Raji (cell line): ENCODE data around the gene RBM47.

Experiments
- POLR2A ChIP-seq: IDR thresholded peaks from 2 replicates; pipeline ENCODE4 v1.6.1; 2011; ENCODE audit warnings: low read depth, low read length, control low read depth; ENCODE audit not compliant: insufficient read depth

The RBM47 gene

DNA sequence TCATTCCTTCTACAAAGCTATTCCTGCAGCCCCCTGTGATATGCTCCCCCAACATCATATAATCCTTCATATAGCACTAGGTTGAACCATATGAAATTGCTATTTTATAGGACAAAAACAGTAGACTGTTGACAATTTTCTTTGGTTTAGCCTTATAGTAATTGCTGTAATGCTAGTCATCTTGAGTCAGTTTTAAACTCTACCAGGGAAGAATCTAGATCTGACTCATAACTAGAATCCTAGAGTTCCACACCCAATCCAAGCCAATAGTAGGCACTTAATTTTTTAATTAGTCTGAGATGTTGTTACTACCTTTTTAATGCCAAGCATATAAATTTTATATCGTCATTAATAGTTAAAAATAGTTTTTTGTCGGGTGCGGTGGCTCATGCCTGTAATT lies 157.7 kb downstream of the RBM47 start:
- no peak for TF ChIP-seq POLR2A

DNA sequence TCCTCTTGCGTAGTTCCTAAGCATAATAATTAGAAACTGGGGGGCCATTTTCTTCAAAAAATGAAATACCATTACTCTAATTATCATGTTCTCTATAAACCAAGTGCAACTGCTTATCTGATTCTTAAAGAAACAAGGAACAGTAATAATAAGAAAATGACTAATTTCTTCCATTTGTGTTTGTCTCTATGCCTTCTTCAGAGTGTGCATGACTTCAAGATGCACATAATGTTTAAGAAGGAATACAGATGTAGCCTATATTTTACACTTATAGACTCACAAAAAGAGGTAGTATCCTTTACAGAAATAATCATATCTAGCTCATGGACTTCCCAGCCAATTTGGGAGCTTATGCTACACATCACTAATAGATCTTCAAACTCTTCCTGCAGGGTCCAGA lies 162.9 kb downstream of the RBM47 start:
- no peak for TF ChIP-seq POLR2A

DNA sequence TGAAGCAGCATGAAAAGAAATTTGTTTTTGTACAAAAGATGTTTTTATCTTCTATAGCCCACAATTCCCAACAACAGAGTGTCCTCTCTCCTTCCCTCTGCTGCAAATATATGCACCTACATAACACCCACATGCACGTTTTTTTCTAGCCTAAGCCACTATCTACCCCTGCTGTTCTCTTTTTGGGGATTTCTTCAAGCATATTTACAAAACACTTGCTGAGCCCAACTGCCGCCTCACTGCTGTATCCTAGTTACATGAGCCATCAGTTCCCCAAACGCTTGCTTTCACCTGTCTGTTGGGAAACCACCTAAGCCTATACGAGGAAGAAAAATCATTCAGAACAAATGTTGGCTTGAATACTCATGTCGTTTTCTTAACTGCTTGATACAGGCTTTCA lies 167.3 kb downstream of the RBM47 start:
- no peak for TF ChIP-seq POLR2A

- TF ChIP-seq POLR2A: no peak
Observed at GRCh38 chr4:40461879-40462278, 167.8 kb downstream of the RBM47 start.

GRCh38 chr4:40461062-40461461 lies 168.6 kb downstream of the RBM47 start:
- TF ChIP-seq POLR2A: no peak

- no peak for TF ChIP-seq POLR2A
Observed at GRCh38 chr4:40458683-40459082, 171.0 kb downstream of the RBM47 start.

- no peak for TF ChIP-seq POLR2A
Observed at GRCh38 chr4:40458109-40458508, 171.6 kb downstream of the RBM47 start.

DNA sequence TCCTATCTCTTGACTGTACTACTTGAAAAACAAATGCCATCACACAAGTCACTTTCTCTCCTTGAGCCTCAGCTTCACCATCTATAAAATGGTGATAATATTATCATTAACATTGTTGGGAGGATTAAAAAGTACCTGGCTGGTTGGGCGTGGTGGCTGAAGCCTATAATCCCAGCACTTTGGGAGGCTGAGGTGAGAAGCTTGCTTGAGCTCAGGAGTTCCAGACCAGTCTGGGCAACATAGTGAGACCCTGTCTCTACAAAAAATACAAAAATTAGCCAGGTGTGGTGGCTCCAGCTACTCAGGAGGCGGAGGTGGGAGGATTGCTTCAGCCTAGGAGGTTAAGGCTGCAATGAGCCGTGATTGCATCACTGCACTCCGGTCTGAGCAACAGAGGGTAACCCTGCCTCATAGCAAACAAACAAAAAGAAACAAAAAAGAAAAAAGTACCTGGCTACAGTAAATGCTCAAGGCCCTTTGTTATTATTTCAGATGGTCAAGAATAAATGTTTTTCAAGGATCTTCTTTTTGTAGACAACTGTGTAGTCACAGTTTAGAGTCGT lies 174.2 kb downstream of the RBM47 start:
- TF ChIP-seq POLR2A: no peak

GRCh38 chr4:40454816-40455215 lies 174.8 kb downstream of the RBM47 start:
- no peak for TF ChIP-seq POLR2A

DNA sequence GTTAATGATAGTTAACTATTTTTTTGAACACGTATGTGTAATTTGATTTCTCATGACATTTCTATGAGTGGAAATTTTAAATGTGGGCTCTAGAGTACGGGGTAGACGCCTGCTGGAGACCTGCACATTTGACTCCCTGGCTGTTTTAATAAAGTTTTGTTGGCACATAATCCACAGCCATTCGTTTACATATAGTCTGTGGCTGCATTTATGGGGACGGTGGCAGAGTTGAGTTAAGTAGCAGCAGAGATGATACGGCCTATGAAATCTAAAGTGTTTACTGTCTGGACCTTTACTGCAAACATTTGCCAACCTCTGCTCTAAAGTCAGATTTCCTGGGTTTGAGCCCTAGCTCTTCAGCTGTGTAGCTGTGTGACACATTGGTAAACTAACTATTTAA lies 175.8 kb downstream of the RBM47 start:
- no peak for TF ChIP-seq POLR2A

GRCh38 chr4:40448875-40449274 lies 180.8 kb downstream of the RBM47 start:
- no peak for TF ChIP-seq POLR2A

GRCh38 chr4:40446839-40447238 lies 182.8 kb downstream of the RBM47 start:
- TF ChIP-seq POLR2A: no peak

GRCh38 chr4:40445671-40446070 lies 184.0 kb downstream of the RBM47 start:
- TF ChIP-seq POLR2A: no peak

DNA sequence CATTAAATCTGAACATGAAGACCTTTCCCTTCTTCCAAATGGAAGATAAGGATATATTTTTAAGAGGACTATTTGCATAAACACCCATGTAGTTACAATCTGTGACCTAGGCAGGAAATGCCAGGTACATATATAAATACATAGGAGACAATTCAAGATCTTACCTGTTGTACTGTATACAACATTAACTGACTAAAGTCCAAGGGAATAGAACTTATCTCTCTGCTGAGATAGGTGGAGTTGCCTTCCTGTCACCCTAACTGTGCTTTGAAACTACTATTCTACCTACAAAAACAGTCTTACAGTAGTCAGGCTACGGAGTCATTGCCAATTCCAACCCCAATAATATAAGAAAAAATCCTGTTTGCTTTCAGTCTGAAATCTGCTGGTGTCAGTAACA lies 188.2 kb downstream of the RBM47 start:
- no peak for TF ChIP-seq POLR2A

DNA sequence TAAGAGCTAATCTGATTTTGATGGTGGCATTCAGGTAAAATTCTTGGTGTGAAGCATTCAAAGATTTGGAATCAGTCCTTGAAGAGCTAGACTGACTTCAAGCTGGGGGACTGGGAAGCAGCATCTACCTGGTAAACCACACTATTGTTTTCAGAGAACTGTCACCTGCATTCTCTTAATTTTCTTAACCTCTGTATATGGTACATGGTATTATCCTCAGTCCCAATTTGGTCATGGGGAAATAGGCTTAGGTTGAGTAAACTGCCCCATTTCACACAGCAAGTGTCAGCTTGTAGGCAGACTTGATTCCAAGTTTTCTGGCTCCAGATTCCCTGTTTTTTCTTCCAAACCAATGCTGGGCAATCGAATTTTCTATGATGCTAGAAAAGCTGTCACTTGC lies 190.1 kb downstream of the RBM47 start:
- TF ChIP-seq POLR2A: no peak

DNA sequence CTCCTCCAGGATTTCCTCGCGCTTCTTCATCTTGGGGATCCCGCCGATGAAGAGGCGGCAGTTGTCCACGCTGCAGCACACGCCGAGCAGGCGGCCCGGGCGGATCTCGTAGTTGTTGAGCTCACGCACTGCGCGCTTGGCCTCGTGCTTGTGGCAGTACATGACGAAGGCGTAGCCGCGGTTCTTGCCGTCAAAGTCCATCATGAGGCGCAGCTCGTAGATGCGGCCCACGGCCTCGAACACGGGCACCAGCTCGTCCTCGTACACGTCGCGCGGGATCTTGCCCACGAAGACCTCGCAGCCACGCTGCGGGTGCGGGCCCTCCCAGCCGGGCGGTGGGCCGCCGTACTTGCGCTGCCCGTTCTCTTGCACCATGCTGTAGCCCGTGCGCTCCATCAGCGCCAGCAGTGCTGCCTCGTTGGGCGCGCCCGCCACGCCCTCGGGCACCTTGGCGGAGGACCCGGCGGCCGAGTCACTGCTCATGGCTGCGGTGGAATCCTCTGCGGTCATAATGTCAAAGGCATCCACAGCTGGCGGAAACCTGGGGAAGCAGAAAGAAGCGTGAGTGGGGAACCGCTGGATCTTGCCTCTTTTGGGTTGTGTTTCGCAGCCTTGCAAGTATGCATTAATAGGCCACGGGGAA lies 191.2 kb downstream of the RBM47 start:
- TF ChIP-seq POLR2A: no peak
